Glutamatergic neuron (in vitro differentiated cells): ENCODE results near the gene CDC7. TPM values are rescaled to one million over a fixed set of nuclear protein-coding genes. Genes with fewer than 3 reads are reported as not detected.
A peak's percentile ranks its signal among the peaks of the same experiment; 100 is the strongest.

Experiments used
- DNase-seq: peaks from one replicate; pipeline ENCODE4 v3.0.0; 2022
- H3K27ac Mint-ChIP-seq: one replicate; pipeline ENCODE4 v1.8.0; 2020; ENCODE audit warnings: mild to moderate bottlenecking, mixed read lengths, inconsistent platforms; ENCODE audit not compliant: unreplicated experiment
- H3K27me3 Mint-ChIP-seq: one replicate; pipeline ENCODE4 v1.8.0; 2020; ENCODE audit warnings: mild to moderate bottlenecking, moderate library complexity, mixed read lengths, inconsistent platforms; ENCODE audit not compliant: unreplicated experiment
- H3K36me3 Mint-ChIP-seq: one replicate; pipeline ENCODE4 v1.8.0; 2020; ENCODE audit warnings: mild to moderate bottlenecking, mixed read lengths, inconsistent platforms; ENCODE audit not compliant: unreplicated experiment
- H3K4me1 Mint-ChIP-seq: one replicate; pipeline ENCODE4 v1.8.0; 2020; ENCODE audit warnings: mild to moderate bottlenecking, low read depth, mixed read lengths, inconsistent platforms; ENCODE audit not compliant: unreplicated experiment
- H3K4me3 Mint-ChIP-seq: one replicate; pipeline ENCODE4 v1.8.0; 2020; ENCODE audit warnings: mild to moderate bottlenecking, mixed read lengths, inconsistent platforms; ENCODE audit not compliant: unreplicated experiment
- H3K9me3 Mint-ChIP-seq: one replicate; pipeline ENCODE4 v1.8.0; 2020; ENCODE audit warnings: mild to moderate bottlenecking, moderate library complexity, mixed read lengths, inconsistent platforms; ENCODE audit not compliant: unreplicated experiment
- CTCF ChIP-seq: fragments of 200-600 bp; sonication (generic); IDR thresholded peaks from one replicate; pipeline ENCODE4 v1.5.0; 2021; ENCODE audit not compliant: partially characterized antibody, unreplicated experiment
- total RNA-seq: library from RNA; stranded (reverse); fragmentation: NEBNext Ultra II Directional; extraction: Animal tissue kit (Norgen Biotek cat#: 25700); gene quantifications from one replicate; pipeline ENCODE4 v1.2.1, GENCODE V29; 2021; ENCODE audit not compliant: unreplicated experiment

CDC7 gene
- total RNA-seq, 1 donor from 2014 or later = 9.9 TPM

DNA sequence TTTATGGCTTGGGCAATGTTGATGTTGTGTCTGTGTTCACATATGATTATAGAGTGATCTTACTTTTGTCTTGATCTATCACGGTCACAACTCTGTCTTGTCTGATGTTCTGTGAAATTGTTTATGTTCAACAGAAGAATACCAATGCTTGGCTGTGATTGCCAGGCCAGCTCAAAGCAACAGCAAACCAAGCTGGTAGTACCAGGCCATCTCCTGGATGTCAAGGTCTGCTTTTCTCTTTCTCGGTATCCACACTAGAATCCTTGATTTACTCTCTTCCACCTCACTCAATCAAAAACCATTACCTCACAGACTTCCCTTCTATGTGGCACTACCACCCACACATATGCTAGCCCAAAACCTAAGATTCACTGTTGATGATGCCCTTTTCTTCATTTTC lies 1.3 kb upstream of the CDC7 start:
- Mint-ChIP-seq H3K36me3 (no peaks in the 10 kb centered on the region), H3K4me3 (no peak overlapping the region), H3K4me1 (peaks cover 5% of the 10 kb centered on the region), H3K27ac (no peak overlapping the region), H3K9me3 (no peaks in the 10 kb centered on the region), H3K27me3 (peaks cover 2% of the 10 kb centered on the region)
- DNase-seq = no peak
- TF ChIP-seq CTCF = no peak

- H3K27me3 Mint-ChIP-seq = peaks cover 2% of the 10 kb centered on the region
- peaks cover 5% of the 10 kb centered on the region for H3K4me1 Mint-ChIP-seq
- no peak for DNase-seq
- TF ChIP-seq CTCF = no peak
- no peaks in the 10 kb centered on the region for H3K36me3 Mint-ChIP-seq
- H3K27ac Mint-ChIP-seq = no peak overlapping the region
- H3K9me3 Mint-ChIP-seq = no peaks in the 10 kb centered on the region
- no peak overlapping the region for H3K4me3 Mint-ChIP-seq
Observed at GRCh38 chr1:91499904-91500755, 521 bp upstream of the CDC7 start.

GRCh38 chr1:91501523-91501851 lies 836 bp downstream of the CDC7 start:
- no peaks in the 10 kb centered on the region for H3K27me3 Mint-ChIP-seq
- H3K27ac Mint-ChIP-seq = no peak overlapping the region
- H3K4me3 Mint-ChIP-seq = no peak overlapping the region
- TF ChIP-seq CTCF = peak; percentile 30
- H3K9me3 Mint-ChIP-seq = no peaks in the 10 kb centered on the region
- no peaks in the 10 kb centered on the region for H3K36me3 Mint-ChIP-seq
- DNase-seq = peak; percentile 37
- H3K4me1 Mint-ChIP-seq = peaks cover 5% of the 10 kb centered on the region

GRCh38 chr1:91501971-91502671 lies 1.5 kb downstream of the CDC7 start:
- H3K9me3 Mint-ChIP-seq = no peaks in the 10 kb centered on the region
- DNase-seq = no peak
- peaks cover 5% of the 10 kb centered on the region for H3K4me1 Mint-ChIP-seq
- no peak overlapping the region for H3K27ac Mint-ChIP-seq
- peak overlapping the region; percentile 73 for H3K4me3 Mint-ChIP-seq
- H3K36me3 Mint-ChIP-seq = no peaks in the 10 kb centered on the region
- TF ChIP-seq CTCF = no peak
- H3K27me3 Mint-ChIP-seq = no peaks in the 10 kb centered on the region

DNA sequence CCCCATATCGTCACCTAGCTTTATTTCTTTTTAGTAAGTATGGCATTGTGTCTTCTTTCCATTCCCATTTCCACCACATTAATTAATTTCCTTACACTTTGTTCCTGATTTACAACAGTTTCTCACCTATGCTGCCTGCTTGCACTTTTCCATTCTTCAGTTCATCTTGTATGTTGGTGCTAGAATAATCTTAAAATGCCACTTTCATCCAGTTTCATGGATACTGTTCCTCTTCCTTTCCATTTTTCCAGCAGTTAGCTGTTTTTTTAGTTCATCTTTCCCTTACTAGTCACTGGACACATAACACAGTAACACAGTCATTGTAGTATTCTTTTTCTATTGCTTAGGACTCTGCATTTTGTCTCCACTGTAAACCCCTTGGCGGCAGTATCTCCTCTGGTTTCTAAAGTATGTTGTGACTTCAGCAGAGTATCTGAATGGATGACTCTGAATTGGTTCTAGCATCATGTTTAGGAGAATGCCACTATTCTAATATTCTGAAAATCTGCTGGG lies 2.1 kb downstream of the CDC7 start:
- no peak for DNase-seq
- Mint-ChIP-seq H3K4me1 (peaks cover 5% of the 10 kb centered on the region), H3K4me3 (peak overlapping the region; percentile 73), H3K27ac (no peak overlapping the region), H3K36me3 (no peaks in the 10 kb centered on the region), H3K9me3 (no peaks in the 10 kb centered on the region), H3K27me3 (no peaks in the 10 kb centered on the region)
- no peak for TF ChIP-seq CTCF
